Fibroblast of lung (primary cell): Measurements from ENCODE around the gene SPTBN1. TPM values are rescaled to one million over a fixed set of nuclear protein-coding genes. Genes with fewer than 3 reads are reported as not detected.
A peak's percentile ranks its signal among the peaks of the same experiment; 100 is the strongest.

Source experiments
- DNase-seq, 2 donors: peaks; one replicate each; pipeline versions ENCODE4 v3.0.0 to v3.0.0-alpha.2; 2010; ENCODE audit warnings: low read depth in 2 of 2
- H2AFZ ChIP-seq: 2 replicates; pipeline ENCODE4 v1.5.1; 2012; ENCODE audit warnings: low read length, control low read depth, inconsistent platforms
- H3K27ac ChIP-seq: 2 replicates; pipeline ENCODE4 v1.5.1; 2011; ENCODE audit warnings: low read length, control low read depth; ENCODE audit not compliant: insufficient read depth
- H3K27me3 ChIP-seq: 2 replicates; pipeline ENCODE4 v1.5.1; 2011; ENCODE audit warnings: mild to moderate bottlenecking, low read length; ENCODE audit not compliant: control insufficient read depth, insufficient read depth
- H3K36me3 ChIP-seq: 2 replicates; pipeline ENCODE4 v1.5.1; 2011; ENCODE audit warnings: low read length; ENCODE audit not compliant: control insufficient read depth, insufficient read depth
- H3K4me1 ChIP-seq: 2 replicates; pipeline ENCODE4 v1.5.1; 2011; ENCODE audit warnings: low read length; ENCODE audit not compliant: control insufficient read depth, insufficient read depth; ENCODE audit errors: extremely low read depth
- H3K4me2 ChIP-seq: 2 replicates; pipeline ENCODE4 v1.5.1; 2011; ENCODE audit warnings: low read length, control low read depth; ENCODE audit not compliant: insufficient read depth; ENCODE audit errors: extremely low read depth
- H3K4me3 ChIP-seq, 4 experiments: fragments of 200-600 bp in 1 of 4; sonication (generic) in 1 of 4; replicated peaks in 1 of 4; 2 replicates each; pipeline ENCODE4 v1.5.1; 2011 to 2016; ENCODE audit warnings: low read length in 4 of 4, low read depth in 3 of 4, mild to moderate bottlenecking in 3 of 4, control low read depth in 2 of 4, inconsistent platforms in 1 of 4, mixed read lengths in 1 of 4; ENCODE audit not compliant: insufficient read depth in 1 of 4; ENCODE audit errors: control extremely low read depth in 1 of 4
- H3K79me2 ChIP-seq: 2 replicates; pipeline ENCODE4 v1.5.1; 2012; ENCODE audit warnings: mild to moderate bottlenecking, low read length, inconsistent platforms; ENCODE audit not compliant: control insufficient read depth, insufficient read depth
- H3K9ac ChIP-seq: 2 replicates; pipeline ENCODE4 v1.5.1; 2011; ENCODE audit warnings: mild to moderate bottlenecking, low read length, control low read depth; ENCODE audit not compliant: insufficient read depth
- H3K9me3 ChIP-seq: 2 replicates; pipeline ENCODE4 v1.5.1; 2012; ENCODE audit warnings: low read depth, low read length; ENCODE audit not compliant: control insufficient read depth, insufficient read depth
- H4K20me1 ChIP-seq: 2 replicates; pipeline ENCODE4 v1.5.1; 2011; ENCODE audit warnings: low read length; ENCODE audit not compliant: control insufficient read depth, insufficient read depth; ENCODE audit errors: extremely low read depth
- EZH2 ChIP-seq: IDR thresholded peaks from 2 replicates; pipeline ENCODE4 v1.5.1; 2012; ENCODE audit warnings: low read length, control low read depth, mild to moderate bottlenecking; ENCODE audit errors: missing control alignments
- polyA plus RNA-seq, 2 donors: library from polyadenylated mRNA; depleted of rRNA in 1 of 2; stranded (reverse) in 1 of 2; unstranded in 1 of 2; fragments of >200 nt; gene quantifications; 2 replicates each; pipeline ENCODE4 v1.2.1, GENCODE V29; 2011 to 2012; ENCODE audit warnings: missing spikeins in 1 of 2
- total RNA-seq: library from RNA; depleted of rRNA; stranded (reverse); fragments of >200 nt; gene quantifications from 2 replicates; pipeline ENCODE4 v1.2.1, GENCODE V29; 2014
- TF ChIP-seq, protein P1 (sequence below), 2 donors: IDR thresholded peaks in 1 of 2; conservative IDR thresholded peaks in 1 of 2; 1 replicate in 1 of 2; 2 replicates in 1 of 2; pipeline ENCODE4 v1.5.1; 2011 to 2012; ENCODE audit warnings: low read length in 2 of 2, control low read depth in 1 of 2, inconsistent platforms in 1 of 2, low read depth in 1 of 2, mild to moderate bottlenecking in 1 of 2

SPTBN1 gene
- total and polyA plus RNA-seq, 2 donors (not counting 1 experiment from before 2014, with no cell fraction given), result 123 to 325 TPM

DNA sequence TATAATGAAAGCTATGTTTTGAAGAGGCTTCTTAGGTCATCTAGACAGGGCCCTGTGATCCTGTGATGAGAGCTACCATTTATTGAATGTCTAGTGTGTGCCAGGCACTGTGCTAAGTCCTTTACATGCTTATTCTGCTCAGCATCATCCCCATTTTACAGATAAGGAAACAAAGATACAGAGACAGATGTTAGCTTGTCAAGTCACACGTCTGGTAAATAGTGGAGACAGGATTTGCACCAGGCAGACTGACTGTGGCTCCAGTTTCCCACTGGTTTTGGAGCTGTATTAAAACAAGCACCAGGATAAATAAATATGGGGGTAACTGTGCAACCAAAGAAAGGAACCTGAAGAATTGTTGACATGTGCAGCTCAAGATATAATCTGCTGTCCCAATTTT, 248.1 kb downstream of the SPTBN1 start:
- Histone ChIP-seq H3K4me2 (no peak overlapping the region), H3K9ac (no peak overlapping the region), H2AFZ (no peak overlapping the region), H3K79me2 (no peaks in the 10 kb centered on the region), H3K27ac (no peak overlapping the region), H3K27me3 (no peaks in the 10 kb centered on the region), H4K20me1 (no peaks in the 10 kb centered on the region), H3K4me1 (peaks cover 2% of the 10 kb centered on the region), H3K4me3 (no peak overlapping the region), H3K36me3 (no peaks in the 10 kb centered on the region), H3K9me3 (no peaks in the 10 kb centered on the region)
- no peak for DNase-seq
- TF ChIP-seq EZH2, result no peak
- TF ChIP-seq, protein P1, sequence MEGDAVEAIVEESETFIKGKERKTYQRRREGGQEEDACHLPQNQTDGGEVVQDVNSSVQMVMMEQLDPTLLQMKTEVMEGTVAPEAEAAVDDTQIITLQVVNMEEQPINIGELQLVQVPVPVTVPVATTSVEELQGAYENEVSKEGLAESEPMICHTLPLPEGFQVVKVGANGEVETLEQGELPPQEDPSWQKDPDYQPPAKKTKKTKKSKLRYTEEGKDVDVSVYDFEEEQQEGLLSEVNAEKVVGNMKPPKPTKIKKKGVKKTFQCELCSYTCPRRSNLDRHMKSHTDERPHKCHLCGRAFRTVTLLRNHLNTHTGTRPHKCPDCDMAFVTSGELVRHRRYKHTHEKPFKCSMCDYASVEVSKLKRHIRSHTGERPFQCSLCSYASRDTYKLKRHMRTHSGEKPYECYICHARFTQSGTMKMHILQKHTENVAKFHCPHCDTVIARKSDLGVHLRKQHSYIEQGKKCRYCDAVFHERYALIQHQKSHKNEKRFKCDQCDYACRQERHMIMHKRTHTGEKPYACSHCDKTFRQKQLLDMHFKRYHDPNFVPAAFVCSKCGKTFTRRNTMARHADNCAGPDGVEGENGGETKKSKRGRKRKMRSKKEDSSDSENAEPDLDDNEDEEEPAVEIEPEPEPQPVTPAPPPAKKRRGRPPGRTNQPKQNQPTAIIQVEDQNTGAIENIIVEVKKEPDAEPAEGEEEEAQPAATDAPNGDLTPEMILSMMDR (conservative IDR thresholded peaks at IDR 0.05 in 1 of 2, IDR thresholded peaks at IDR 0.05 in 1 of 2; ENCODE audit: low read depth in 1 of 2, low read length in 2 of 2), result no peak

GRCh38 chr2:54704688-54705605, 248.8 kb downstream of the SPTBN1 start:
- peak; percentile 57 to 83 for DNase-seq
- no peaks in the 10 kb centered on the region for H3K79me2 ChIP-seq
- no peaks in the 10 kb centered on the region for H3K9me3 ChIP-seq
- H3K27me3 ChIP-seq, result no peaks in the 10 kb centered on the region
- TF ChIP-seq EZH2, result no peak
- TF ChIP-seq, protein P1 (conservative IDR thresholded peaks at IDR 0.05 in 1 of 2, IDR thresholded peaks at IDR 0.05 in 1 of 2; ENCODE audit: low read depth in 1 of 2, low read length in 2 of 2), result peak; percentile 16 to 43
- no peaks in the 10 kb centered on the region for H3K36me3 ChIP-seq
- no peak overlapping the region for H2AFZ ChIP-seq
- H3K4me3 ChIP-seq, result no peak overlapping the region
- H3K4me1 ChIP-seq, result peaks cover 2% of the 10 kb centered on the region
- no peaks in the 10 kb centered on the region for H4K20me1 ChIP-seq
- no peak overlapping the region for H3K27ac ChIP-seq
- no peak overlapping the region for H3K9ac ChIP-seq
- no peak overlapping the region for H3K4me2 ChIP-seq

DNA sequence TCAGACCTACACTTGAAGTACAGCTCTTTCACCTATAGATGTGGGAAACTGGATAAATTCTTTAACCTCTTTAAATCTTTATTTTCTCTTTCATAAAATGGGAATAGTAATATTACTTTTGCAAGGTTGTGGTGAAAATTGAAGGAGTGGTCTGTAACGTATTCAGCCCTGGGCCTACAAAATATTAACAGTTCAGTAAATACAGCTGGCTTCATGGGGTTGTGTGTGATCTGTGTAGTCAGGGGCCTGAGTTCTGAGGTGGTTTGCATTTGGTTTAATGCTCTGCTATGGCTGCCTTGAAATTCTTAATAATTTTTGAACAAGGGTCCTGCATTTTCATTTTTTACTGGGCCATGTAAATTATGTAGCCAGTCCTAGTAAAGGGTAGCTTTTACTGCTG, 250.5 kb downstream of the SPTBN1 start:
- H3K79me2 ChIP-seq, result no peaks in the 10 kb centered on the region
- no peak overlapping the region for H3K27ac ChIP-seq
- no peak overlapping the region for H3K4me2 ChIP-seq
- H3K9me3 ChIP-seq, result no peaks in the 10 kb centered on the region
- no peak overlapping the region for H3K4me3 ChIP-seq
- DNase-seq, result no peak
- no peak overlapping the region for H2AFZ ChIP-seq
- no peaks in the 10 kb centered on the region for H4K20me1 ChIP-seq
- TF ChIP-seq EZH2, result no peak
- TF ChIP-seq, protein P1 (conservative IDR thresholded peaks at IDR 0.05 in 1 of 2, IDR thresholded peaks at IDR 0.05 in 1 of 2; ENCODE audit: low read depth in 1 of 2, low read length in 2 of 2), result no peak
- no peaks in the 10 kb centered on the region for H3K36me3 ChIP-seq
- no peaks in the 10 kb centered on the region for H3K27me3 ChIP-seq
- no peak overlapping the region for H3K9ac ChIP-seq
- peaks cover 2% of the 10 kb centered on the region for H3K4me1 ChIP-seq
